Tibial nerve (tissue), 3 donors: ENCODE data around the gene ZNF385D.

Source experiments
- CTCF ChIP-seq, 5 experiments: fragments of 200-600 bp in 3 of 5; fragments of 450-650 bp in 2 of 5; sonication (generic) in 3 of 5; IDR thresholded peaks; one replicate each; pipeline ENCODE4 v1.5.1; 2016 to 2019; ENCODE audit warnings: antibody characterized with exemption in 5 of 5, mild to moderate bottlenecking in 3 of 5, moderate library complexity in 2 of 5
- POLR2A ChIP-seq, 2 donors: fragments of 450-650 bp; IDR thresholded peaks; one replicate each; pipeline ENCODE4 v1.6.1; 2017; ENCODE audit warnings: antibody characterized with exemption in 2 of 2, mild to moderate bottlenecking in 2 of 2, moderate library complexity in 2 of 2

GRCh38 chr3:21620511-21621155, 130.4 kb downstream of the ZNF385D start:
- TF ChIP-seq CTCF (IDR thresholded peaks at IDR 0.05), result no peak
- no peak for TF ChIP-seq POLR2A (IDR thresholded peaks at IDR 0.05)
